GM20431 (cell line): ENCODE data around the gene UNCX.
"Not testable (repeated sequence)": the region's sequence is repeated elsewhere in the genome, so short reads cannot be mapped to it uniquely, and the experiment has no call there.

Source experiments
- in situ Hi-C: fragments of 300-500 bp; cut with MseI, MboI; formaldehyde crosslinking; loops from one replicate; pipeline ENCODE4 v1.15.0; 2020; ENCODE audit warnings: low sequenced_read_pairs; ENCODE audit not compliant: unreplicated experiment

UNCX gene

GRCh38 chr7:1254281-1255079 lies 21.8 kb downstream of the UNCX start:
- in situ Hi-C loops, result no loop called here

- in situ Hi-C loops, result no loop called here
Measured at GRCh38 chr7:1255080-1255816, 22.6 kb downstream of the UNCX start.

GRCh38 chr7:1255817-1256340 lies 23.2 kb downstream of the UNCX start:
- in situ Hi-C loops, result no loop called here

GRCh38 chr7:1256621-1257020 lies 23.9 kb downstream of the UNCX start:
- in situ Hi-C loops, result no loop called here

- in situ Hi-C loops, result no loop called here
Measured at GRCh38 chr7:1257221-1257620, 24.5 kb downstream of the UNCX start.

DNA sequence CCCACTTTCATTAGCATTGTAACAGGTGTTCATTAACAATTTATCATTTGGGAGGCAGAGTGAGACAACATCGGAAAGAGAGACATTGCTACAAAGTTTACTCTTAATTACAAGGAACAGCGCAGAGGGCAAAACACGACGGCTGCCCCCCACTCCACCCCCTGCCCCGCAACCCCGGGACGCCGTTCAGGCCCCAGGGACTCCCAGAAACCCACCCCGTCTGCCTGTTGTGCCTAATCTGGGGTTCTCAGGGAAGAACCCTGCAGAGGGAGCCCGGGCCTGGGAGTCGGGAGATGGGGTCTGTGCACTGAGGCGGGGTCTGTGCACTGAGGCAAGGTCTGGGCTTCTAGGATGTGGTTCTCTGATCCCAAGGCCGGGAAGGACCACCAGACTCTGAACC lies 25.2 kb downstream of the UNCX start:
- in situ Hi-C loops, result no loop called here

- in situ Hi-C loops, result no loop called here
Measured at GRCh38 chr7:1259621-1260243, 27.1 kb downstream of the UNCX start.

DNA sequence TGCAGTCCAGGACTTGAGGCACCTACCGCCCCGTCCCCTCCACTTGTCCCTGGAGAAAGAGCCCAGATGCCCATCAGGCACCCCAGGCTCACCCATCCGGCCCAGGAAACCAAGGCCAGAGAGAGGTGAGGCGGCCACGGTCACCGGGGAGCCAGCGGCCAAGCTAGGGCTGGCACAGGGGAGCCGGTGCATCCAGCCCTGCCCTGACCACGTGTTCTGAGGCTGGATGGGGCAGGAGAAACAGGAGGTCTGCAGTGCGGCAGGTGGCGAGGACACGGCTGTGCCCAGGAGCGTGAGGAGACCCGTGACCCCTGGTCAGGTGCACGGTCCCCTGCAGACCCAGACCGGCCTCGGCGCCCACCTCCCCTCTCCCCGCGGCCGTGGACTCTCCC lies 27.6 kb downstream of the UNCX start:
- in situ Hi-C loops, result no loop called here

GRCh38 chr7:1261036-1261435 lies 28.4 kb downstream of the UNCX start:
- in situ Hi-C loops, result not testable (repeated sequence)

DNA sequence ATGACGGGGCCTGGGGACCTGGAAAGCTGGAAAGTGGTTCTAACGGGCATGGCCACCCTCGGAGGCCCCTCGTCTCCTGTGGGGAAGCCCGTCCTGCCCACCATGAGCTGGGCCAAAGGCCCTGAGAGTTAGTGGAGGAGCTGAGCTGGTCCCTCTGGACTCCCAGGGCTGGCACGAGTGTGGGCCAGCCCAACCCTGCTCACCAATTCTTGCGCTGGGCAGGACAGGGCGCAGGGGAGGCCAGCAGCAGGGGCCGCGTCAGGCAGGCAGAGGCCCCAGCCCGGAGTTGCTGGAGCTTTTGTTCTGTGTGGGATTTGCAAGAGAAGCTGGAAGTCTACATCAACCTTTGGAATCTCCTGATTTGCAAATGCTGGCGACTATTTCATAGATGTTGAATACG lies 29.8 kb downstream of the UNCX start:
- in situ Hi-C loops, result no loop called here

- in situ Hi-C loops, result no loop called here
Measured at GRCh38 chr7:1263391-1263951, 30.8 kb downstream of the UNCX start.

DNA sequence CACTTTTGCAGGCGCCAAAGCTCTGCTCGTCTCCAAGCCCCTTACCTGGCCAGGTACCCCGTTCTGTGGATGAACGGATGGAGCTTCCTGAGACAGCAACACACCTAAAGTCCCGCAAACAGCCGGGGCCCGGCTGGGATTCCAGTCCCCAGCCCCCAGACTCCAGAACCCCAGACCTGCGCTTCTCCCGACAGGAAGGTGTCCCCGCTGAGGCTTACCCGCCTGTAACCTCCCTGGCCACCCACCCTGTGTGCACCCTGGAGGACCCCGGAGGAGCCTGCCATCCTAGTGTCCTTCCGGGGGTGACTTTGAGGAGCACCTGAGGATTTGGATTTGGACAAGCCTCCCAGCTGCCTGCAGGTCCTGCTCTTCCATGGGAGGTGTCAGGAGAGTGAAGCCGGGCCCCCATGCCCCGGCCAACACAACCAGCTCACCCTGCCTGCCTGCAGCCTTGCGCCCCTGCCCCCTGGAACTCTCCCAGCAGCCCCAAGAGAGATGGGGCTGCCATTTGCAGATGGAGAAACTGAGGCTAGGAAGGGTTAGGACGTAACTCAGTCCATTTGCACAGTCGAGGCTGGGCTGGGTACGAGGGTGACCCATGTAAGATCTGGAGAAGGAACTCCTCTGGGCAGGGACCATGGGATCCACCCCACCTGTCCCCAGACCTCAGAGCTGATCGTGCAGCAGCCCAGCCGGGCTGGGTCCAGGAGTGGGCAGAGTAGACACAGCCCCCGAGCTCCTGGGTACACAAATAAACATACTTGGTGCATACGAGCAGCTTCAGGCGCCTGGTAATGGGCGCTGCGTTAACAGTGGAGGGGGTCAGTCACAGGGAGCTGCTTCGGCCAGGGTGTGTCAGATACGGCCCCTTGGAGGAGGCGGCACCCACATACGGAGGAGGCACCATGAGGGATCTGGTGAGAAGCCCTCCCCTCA lies 31.9 kb downstream of the UNCX start:
- in situ Hi-C loops, result no loop called here

- in situ Hi-C loops, result no loop called here
Measured at GRCh38 chr7:1267016-1267900, 34.6 kb downstream of the UNCX start.

GRCh38 chr7:1268076-1268815 lies 35.6 kb downstream of the UNCX start:
- in situ Hi-C loops, result no loop called here

GRCh38 chr7:1268866-1269265 lies 36.2 kb downstream of the UNCX start:
- in situ Hi-C loops, result no loop called here

DNA sequence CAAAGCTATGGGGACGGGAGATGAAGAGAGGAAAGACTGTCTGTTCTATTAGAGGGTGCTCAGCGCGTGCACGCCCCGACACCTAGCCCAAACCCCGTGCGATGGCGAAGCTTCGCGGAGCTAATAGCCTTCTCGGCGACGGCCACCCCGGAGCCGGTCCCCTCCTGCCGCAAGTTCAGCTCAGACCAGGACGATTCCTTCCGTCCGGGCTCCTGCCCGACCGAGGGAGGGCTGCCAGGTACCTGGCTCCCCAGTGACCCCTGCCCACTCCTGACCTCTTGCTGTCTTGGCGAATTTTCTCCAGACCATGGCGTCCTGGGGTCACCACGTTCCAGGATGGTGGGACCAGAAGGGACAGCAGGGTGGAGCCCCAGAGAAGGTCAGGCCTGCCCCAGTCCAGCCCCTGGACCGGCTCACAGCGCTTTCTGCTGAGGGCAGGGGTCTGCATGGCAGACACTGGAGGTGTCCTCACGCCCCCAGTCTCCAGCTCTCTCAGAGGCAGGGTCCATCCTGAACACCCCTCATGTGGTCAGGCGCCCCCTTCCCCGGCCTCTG lies 36.7 kb downstream of the UNCX start:
- in situ Hi-C loops, result no loop called here

DNA sequence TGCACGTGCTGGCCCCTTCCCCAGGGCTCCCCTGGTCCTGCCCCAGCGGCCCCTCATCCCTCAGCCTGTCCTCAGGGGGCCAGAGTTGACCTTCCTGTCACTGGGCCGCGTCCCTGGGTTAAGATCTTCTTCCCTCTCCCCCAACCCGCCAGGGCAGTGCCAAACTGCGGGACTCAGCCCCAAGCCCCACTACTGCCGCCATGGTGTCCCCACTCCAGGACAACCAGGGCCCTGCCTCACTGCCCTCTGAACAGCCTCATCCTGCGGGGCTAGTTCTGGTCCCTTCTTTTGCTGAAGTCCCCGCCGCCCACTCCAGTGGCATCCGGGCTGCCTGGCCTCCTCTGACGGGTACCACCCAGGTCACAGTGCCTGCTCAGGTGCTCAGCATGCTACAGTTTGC lies 37.5 kb downstream of the UNCX start:
- in situ Hi-C loops, result no loop called here

DNA sequence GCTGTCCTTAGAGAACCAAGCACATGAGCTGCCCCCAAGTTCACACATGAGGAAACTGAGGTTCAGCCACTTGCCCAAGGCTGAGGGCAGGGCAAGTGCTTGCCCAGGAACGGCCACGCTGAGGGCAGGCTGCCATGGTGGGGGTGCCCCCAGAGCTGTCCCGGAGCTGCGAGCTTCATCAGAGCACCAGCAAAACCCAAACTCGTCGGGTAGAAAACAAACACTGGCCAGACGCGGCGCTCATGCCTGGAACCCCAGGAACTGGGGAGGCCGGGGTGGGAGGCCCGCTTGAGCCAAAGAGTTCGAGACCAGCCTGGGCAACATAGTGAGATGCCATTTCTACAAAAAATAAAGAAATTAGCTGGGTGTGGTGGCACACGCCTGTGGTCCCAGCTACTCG lies 38.4 kb downstream of the UNCX start:
- in situ Hi-C loops, result no loop called here
